PC-9 (cell line): Measurements from ENCODE around the gene PPEF1. TPM values are rescaled to one million over a fixed set of nuclear protein-coding genes. Genes with fewer than 3 reads are reported as not detected.

Experiments used
- BruUV-seq: library from RNA; stranded (reverse); fragments of 400-500 nt; replicated peaks from 2 replicates; lab custom pipeline; 2021; lab: Mats Ljungman, UMichigan
- CTCF ChIA-PET: fragments of 300-600 bp; sonication (Branson Sonifier 250); formaldehyde crosslinking; loops from one replicate; lab custom pipeline; 2022; ENCODE audit warnings: antibody characterized with exemption; lab: Charles Lee
- POLR2A ChIA-PET: fragments of 300-600 bp; sonication (Branson Sonifier 250); formaldehyde crosslinking; loops from one replicate; lab custom pipeline; 2022; ENCODE audit warnings: antibody characterized with exemption; ENCODE audit not compliant: unreplicated experiment; lab: Charles Lee
- DNase-seq, 2 experiments: peaks; one replicate each; pipeline versions ENCODE4 v3.0.0 to v3.0.0-alpha.2; 2015 to 2022; ENCODE audit warnings: mixed read lengths in 1 of 2
- H2AFZ ChIP-seq: fragments of 200-600 bp; sonication (generic); 2 replicates; pipeline ENCODE4 v1.8.1; 2017; ENCODE audit warnings: antibody characterized with exemption
- H3F3A ChIP-seq: fragments of 200-600 bp; sonication (generic); 2 replicates; pipeline ENCODE4 v1.8.1; 2017; ENCODE audit warnings: antibody characterized with exemption, mild to moderate bottlenecking, low read depth; ENCODE audit not compliant: insufficient read depth
- H3K27ac ChIP-seq: fragments of 200-600 bp; sonication (generic); 2 replicates; pipeline ENCODE4 v1.6.1; 2016; ENCODE audit warnings: mixed run types
- H3K27me3 ChIP-seq: fragments of 200-600 bp; sonication (generic); 2 replicates; pipeline ENCODE4 v1.6.1; 2016; ENCODE audit warnings: low read depth, mixed run types; ENCODE audit not compliant: insufficient read depth
- H3K36me3 ChIP-seq: fragments of 200-600 bp; sonication (generic); 2 replicates; pipeline ENCODE4 v1.6.1; 2016; ENCODE audit warnings: low read depth, mixed run types
- H3K4me1 ChIP-seq: fragments of 200-600 bp; sonication (generic); replicated peaks from 2 replicates; pipeline ENCODE4 v1.6.1; 2016; ENCODE audit warnings: mixed run types; ENCODE audit not compliant: insufficient read depth
- H3K4me2 ChIP-seq: fragments of 200-600 bp; sonication (generic); 2 replicates; pipeline ENCODE4 v1.6.1; 2017; ENCODE audit warnings: mixed run types
- H3K4me3 ChIP-seq: fragments of 200-600 bp; sonication (generic); 2 replicates; pipeline ENCODE4 v1.6.1; 2016; ENCODE audit warnings: mixed run types
- H3K79me2 ChIP-seq: fragments of 200-600 bp; sonication (generic); 2 replicates; pipeline ENCODE4 v1.6.1; 2017; ENCODE audit warnings: low read depth, mixed run types
- H3K9me2 ChIP-seq: fragments of 200-600 bp; sonication (generic); 2 replicates; pipeline ENCODE4 v1.8.1; 2017; ENCODE audit warnings: mild to moderate bottlenecking; ENCODE audit not compliant: insufficient read depth
- H3K9me3 ChIP-seq: fragments of 200-600 bp; sonication (generic); 2 replicates; pipeline ENCODE4 v1.8.1; 2016; ENCODE audit warnings: low read depth; ENCODE audit not compliant: insufficient read depth
- H4K20me1 ChIP-seq: fragments of 200-600 bp; sonication (generic); 2 replicates; pipeline ENCODE4 v1.8.1; 2017; ENCODE audit not compliant: insufficient read depth
- EZH2 ChIP-seq: fragments of 200-600 bp; sonication (generic); IDR thresholded peaks from 2 replicates; pipeline ENCODE4 v1.8.0; 2017; ENCODE audit warnings: antibody characterized with exemption, low read depth
- intact Hi-C: fragments of 100-400 bp; cut with micrococcal nuclease; formaldehyde crosslinking; loops from one replicate; pipeline ENCODE4 v1.10.0; 2022; ENCODE audit not compliant: unreplicated experiment
- total RNA-seq: library from RNA; stranded (reverse); gene quantifications from 2 replicates; pipeline ENCODE4 v1.2.3, GENCODE V29; 2021
- TF ChIP-seq, protein P1 (sequence below): fragments of 200-600 bp; sonication (generic); conservative IDR thresholded peaks from 2 replicates; pipeline ENCODE4 v1.6.1; 2017; ENCODE audit warnings: mixed run types, antibody characterized with exemption, mild to moderate bottlenecking, moderate library complexity

The PPEF1 gene
- total RNA-seq, 1 experiment from 2014 or later: not detected

DNA sequence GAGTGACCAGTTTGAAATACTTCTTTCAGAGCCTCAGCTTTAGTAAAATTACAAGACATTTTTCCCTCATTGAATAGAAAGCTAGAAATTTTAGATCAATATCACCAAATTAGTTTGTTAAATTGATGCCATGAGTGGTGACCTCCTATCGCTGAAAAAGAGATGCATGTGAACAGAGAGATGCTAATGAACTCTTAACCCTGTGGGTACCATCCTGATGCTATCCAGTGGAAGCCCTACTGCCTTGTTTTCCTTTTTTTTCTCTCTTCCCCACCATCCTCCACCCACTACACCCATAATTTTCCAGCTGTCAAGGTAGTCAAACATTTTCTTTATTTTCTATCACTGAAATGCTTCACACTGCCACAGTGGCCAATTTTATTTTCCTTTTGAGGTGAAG lies 61.9 kb downstream of the PPEF1 start:
- H3K79me2 ChIP-seq: no peaks in the 10 kb centered on the region

DNA sequence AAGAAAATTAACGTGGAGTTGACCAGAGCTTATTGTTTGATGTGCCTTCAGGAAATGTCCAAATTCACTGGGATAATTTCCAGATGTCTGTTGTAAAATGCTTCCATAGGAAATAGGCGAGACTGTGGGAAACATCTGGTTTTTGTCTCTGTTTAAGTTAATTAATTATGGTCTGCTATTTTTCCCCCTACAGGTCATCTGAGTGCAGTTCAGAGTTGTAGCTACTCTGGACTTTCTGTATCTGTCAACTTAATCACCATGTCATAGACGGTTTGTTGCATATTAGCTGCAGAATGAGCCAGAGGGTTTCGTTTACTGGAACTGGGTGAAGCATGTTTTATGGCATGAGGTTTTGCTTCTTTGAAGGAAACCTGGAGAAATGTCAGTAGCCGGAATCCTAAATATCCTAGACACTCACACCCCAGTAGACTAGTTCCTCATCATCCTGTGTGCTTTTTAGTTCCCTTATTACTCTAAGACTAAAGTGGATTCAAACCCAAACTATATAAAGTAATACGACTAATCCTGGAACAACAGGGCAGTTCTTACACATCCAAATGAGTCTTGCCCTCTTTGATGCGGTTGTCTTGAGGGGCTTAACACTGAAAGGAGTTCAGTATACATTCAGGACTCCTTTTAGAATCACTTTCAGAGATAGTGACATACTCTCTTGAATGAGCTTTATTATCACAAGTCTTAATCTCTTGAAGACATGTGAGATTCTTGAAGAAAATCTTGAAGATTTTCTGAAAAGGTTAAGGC lies 62.5 kb downstream of the PPEF1 start:
- H3K27me3 ChIP-seq: no peaks in the 10 kb centered on the region
- TF ChIP-seq, protein P1, sequence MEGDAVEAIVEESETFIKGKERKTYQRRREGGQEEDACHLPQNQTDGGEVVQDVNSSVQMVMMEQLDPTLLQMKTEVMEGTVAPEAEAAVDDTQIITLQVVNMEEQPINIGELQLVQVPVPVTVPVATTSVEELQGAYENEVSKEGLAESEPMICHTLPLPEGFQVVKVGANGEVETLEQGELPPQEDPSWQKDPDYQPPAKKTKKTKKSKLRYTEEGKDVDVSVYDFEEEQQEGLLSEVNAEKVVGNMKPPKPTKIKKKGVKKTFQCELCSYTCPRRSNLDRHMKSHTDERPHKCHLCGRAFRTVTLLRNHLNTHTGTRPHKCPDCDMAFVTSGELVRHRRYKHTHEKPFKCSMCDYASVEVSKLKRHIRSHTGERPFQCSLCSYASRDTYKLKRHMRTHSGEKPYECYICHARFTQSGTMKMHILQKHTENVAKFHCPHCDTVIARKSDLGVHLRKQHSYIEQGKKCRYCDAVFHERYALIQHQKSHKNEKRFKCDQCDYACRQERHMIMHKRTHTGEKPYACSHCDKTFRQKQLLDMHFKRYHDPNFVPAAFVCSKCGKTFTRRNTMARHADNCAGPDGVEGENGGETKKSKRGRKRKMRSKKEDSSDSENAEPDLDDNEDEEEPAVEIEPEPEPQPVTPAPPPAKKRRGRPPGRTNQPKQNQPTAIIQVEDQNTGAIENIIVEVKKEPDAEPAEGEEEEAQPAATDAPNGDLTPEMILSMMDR: no peak
- TF ChIP-seq EZH2: no peak
- no peaks in the 10 kb centered on the region for H3K9me2 ChIP-seq
- H3F3A ChIP-seq: no peaks in the 10 kb centered on the region
- intact Hi-C loops: no loop called here
- no peak overlapping the region for H3K4me3 ChIP-seq
- no peaks in the 10 kb centered on the region for H3K36me3 ChIP-seq
- no peaks in the 10 kb centered on the region for H3K9me3 ChIP-seq
- no peak overlapping the region for H2AFZ ChIP-seq
- H3K4me2 ChIP-seq: no peak overlapping the region
- H3K27ac ChIP-seq: no peak overlapping the region
- no peaks in the 10 kb centered on the region for H4K20me1 ChIP-seq
- no peaks in the 10 kb centered on the region for H3K4me1 ChIP-seq
- H3K79me2 ChIP-seq: no peaks in the 10 kb centered on the region
- BruUV-seq: no TSS peak
- ChIA-PET POLR2A (no interaction called here), CTCF (no interaction called here)
- DNase-seq: no peak

More for the DNA sequence above, 61.9 kb downstream of the PPEF1 start:
- H3F3A ChIP-seq: no peaks in the 10 kb centered on the region
- no peaks in the 10 kb centered on the region for H3K9me3 ChIP-seq
- ChIA-PET POLR2A (no interaction called here), CTCF (no interaction called here)
- no peak overlapping the region for H2AFZ ChIP-seq
- H3K27me3 ChIP-seq: no peaks in the 10 kb centered on the region
- no peaks in the 10 kb centered on the region for H4K20me1 ChIP-seq
- H3K36me3 ChIP-seq: no peaks in the 10 kb centered on the region
- no peak overlapping the region for H3K27ac ChIP-seq
- no peak overlapping the region for H3K4me3 ChIP-seq
- H3K4me2 ChIP-seq: no peak overlapping the region
- H3K9me2 ChIP-seq: no peaks in the 10 kb centered on the region
- no peak for TF ChIP-seq EZH2
- TF ChIP-seq, protein P1: no peak
- intact Hi-C loops: no loop called here
- no peaks in the 10 kb centered on the region for H3K4me1 ChIP-seq
- DNase-seq: no peak
- no TSS peak for BruUV-seq

DNA sequence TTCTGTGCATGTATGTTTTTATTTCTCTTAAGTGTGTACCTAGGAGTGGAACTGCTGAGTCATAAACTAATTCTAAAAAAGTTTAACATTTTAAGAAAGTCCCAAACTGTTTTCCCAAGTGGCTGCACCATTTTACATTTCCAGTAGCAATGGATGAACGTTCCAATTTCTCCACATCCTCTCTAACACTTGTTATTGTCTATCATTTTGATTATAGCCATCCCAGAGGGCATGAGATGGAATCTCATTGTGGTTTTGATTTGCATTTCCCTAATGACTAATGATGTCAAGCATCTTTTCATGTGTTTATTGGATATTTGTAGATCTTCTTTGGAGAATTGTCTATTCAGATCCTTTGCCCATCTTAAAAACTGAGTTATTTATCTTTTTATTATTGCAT lies 82.5 kb downstream of the PPEF1 start:
- Histone ChIP-seq H3K4me2 (no peak overlapping the region), H3K27ac (no peak overlapping the region), H3K9me3 (no peaks in the 10 kb centered on the region), H3K4me1 (no peaks in the 10 kb centered on the region), H3K79me2 (no peaks in the 10 kb centered on the region), H3K4me3 (no peak overlapping the region), H2AFZ (no peak overlapping the region), H3F3A (no peaks in the 10 kb centered on the region), H4K20me1 (no peaks in the 10 kb centered on the region), H3K9me2 (no peaks in the 10 kb centered on the region), H3K36me3 (no peaks in the 10 kb centered on the region), H3K27me3 (no peaks in the 10 kb centered on the region)
- ChIA-PET CTCF (no interaction called here), POLR2A (no interaction called here)
- no peak for TF ChIP-seq EZH2
- TF ChIP-seq, protein P1: no peak
- no peak for DNase-seq
- intact Hi-C loops: no loop called here
- no TSS peak for BruUV-seq
